PFSK-1 (cell line): ENCODE results near the gene CAMTA1.

Experiments
- FOXP2 ChIP-seq: optimal IDR thresholded peaks from 2 replicates; pipeline ENCODE3; 2011; ENCODE audit warnings: borderline replicate concordance, control low read depth, inconsistent platforms; ENCODE audit not compliant: insufficient read depth; ENCODE audit errors: extremely low read length, extremely low read depth
- POLR2AphosphoS5 ChIP-seq: IDR thresholded peaks from 2 replicates; pipeline ENCODE4 v1.6.1; 2012; ENCODE audit warnings: low read depth, mild to moderate bottlenecking, control low read depth, low read length, moderate library complexity
- REST ChIP-seq, 2 experiments: IDR thresholded peaks; 2 replicates each; pipeline versions ENCODE4 v1.6.1 to v1.8.0; 2011 to 2012; ENCODE audit warnings: low read depth in 2 of 2, low read length in 2 of 2, control low read depth in 1 of 2, inconsistent platforms in 1 of 2, mild to moderate bottlenecking in 1 of 2, moderate library complexity in 1 of 2; ENCODE audit not compliant: insufficient read depth in 1 of 2
- SIN3A ChIP-seq: IDR thresholded peaks from 2 replicates; pipeline ENCODE4 v1.6.1; 2012; ENCODE audit warnings: mild to moderate bottlenecking, low read length, moderate library complexity, borderline replicate concordance; ENCODE audit not compliant: insufficient read depth
- TAF1 ChIP-seq: IDR thresholded peaks from 2 replicates; pipeline ENCODE4 v1.6.1; 2012; ENCODE audit warnings: low read length, control low read depth, borderline replicate concordance; ENCODE audit not compliant: insufficient read depth

Gene CAMTA1

GRCh38 chr1:7235871-7236517, 450.7 kb downstream of the CAMTA1 start:
- TF ChIP-seq REST (IDR thresholded peaks at IDR 0.05; ENCODE audit: insufficient read depth in 1 of 2, low read depth in 2 of 2, low read length in 2 of 2) (no peak), FOXP2 (no peak), POLR2AphosphoS5 (no peak), SIN3A (no peak), TAF1 (no peak)

- TF ChIP-seq TAF1 (no peak), SIN3A (no peak), REST (IDR thresholded peaks at IDR 0.05; ENCODE audit: insufficient read depth in 1 of 2, low read depth in 2 of 2, low read length in 2 of 2) (no peak), FOXP2 (no peak), POLR2AphosphoS5 (no peak)
Observed at GRCh38 chr1:7236844-7237515, 451.7 kb downstream of the CAMTA1 start.

- TF ChIP-seq TAF1 (no peak), FOXP2 (no peak), REST (IDR thresholded peaks at IDR 0.05; ENCODE audit: insufficient read depth in 1 of 2, low read depth in 2 of 2, low read length in 2 of 2) (no peak), POLR2AphosphoS5 (no peak), SIN3A (no peak)
Observed at GRCh38 chr1:7247158-7247557, 461.9 kb downstream of the CAMTA1 start.

GRCh38 chr1:7247791-7248548, 462.7 kb downstream of the CAMTA1 start:
- TF ChIP-seq TAF1: no peak
- TF ChIP-seq FOXP2: no peak
- TF ChIP-seq SIN3A: no peak
- no peak for TF ChIP-seq REST (IDR thresholded peaks at IDR 0.05; ENCODE audit: insufficient read depth in 1 of 2, low read depth in 2 of 2, low read length in 2 of 2)
